Glomerular visceral epithelial cell (primary cell): ENCODE data around the gene KRT40.

ENCODE experiments used
- DNase-seq: peaks from one replicate; pipeline ENCODE4 v3.0.0-alpha.2; 2016; ENCODE audit errors: extremely low spot score

KRT40 gene

DNA sequence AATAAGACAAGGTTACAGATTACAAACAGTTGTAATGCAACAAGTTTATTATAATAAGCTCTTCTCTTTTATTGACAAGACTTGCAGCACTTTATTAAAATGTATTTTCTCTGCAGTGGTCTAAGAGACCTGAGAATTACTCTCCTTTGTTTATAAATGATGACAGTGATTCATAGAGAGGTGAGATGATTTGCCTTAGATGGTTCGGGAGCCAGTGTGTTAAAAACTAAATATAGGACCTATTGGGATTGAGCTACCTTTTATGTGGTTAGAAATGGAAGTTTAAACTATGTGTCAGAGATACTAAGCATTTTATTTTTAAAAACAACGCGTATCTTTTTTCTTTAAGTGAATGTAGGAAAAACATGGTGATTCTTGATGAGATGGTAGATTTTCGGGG is 12.7 kb upstream of the KRT40 start:
- DNase-seq, result no peak

DNA sequence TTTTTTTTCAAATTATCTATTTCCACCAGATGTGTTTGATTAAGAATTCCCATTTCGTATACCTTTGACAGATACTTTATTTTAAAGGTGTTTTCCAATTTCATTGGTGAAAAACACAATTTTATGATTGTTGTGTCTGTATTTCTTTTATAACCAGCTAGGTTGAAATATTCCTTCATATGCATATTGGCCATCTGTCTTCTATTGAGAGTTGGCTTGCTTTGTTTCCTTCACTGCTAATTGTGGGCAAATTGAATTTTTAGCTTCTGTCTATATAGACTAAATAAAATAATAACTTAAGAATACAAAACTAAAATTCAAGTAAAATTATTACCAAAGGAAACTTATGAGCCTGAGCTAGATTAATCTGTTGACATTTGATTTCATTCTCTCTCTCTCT is 11.0 kb upstream of the KRT40 start:
- DNase-seq, result no peak

DNA sequence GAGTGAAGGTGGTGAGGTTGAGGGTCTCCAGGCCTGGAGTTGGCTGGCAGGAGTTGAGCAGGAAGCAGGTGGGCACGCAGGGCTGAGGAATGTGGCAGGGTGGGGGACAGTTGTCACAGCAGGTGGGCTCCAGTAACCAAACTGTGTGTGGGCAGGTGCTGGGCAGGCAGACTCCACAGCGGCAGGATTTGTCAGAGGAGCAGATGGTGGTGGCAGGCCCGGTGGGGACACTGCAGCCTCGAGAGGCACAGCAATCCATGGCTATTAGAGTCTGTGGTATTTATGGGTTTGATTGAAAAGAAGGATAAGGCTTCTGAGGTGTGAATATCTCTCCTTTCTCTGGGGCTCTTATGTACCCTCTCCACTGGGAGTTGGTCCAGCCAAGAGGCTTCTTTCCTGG is 9.7 kb upstream of the KRT40 start, which contains the start of gene KRTAP3-3:
Gene KRTAP3-3, minus strand, starts transcription at position 326 of the 400 bp plus-strand sequence. Its CDS starts 67 bp downstream, at position 259.
- no peak for DNase-seq

GRCh38 chr17:40993084-40993483 is 9.0 kb upstream of the KRT40 start:
- DNase-seq, result no peak

DNA sequence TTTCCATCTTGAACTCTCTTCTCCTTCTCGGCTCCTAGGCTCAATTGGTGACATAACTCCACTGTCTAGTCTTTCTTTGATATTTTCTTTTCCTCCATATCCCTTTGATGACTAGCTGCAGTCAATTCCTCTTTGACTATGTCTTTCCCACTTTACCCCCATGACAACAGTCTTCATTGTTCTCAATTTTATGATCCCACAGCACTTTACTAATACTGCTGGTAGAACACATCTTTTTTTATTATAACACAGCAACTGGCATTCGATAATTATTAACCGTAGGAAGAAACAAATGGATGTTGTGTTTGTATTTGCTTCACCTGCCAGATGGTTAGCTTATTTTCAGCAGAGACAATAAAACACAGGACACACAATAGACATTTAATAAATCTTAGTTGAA is 8.5 kb upstream of the KRT40 start:
- no peak for DNase-seq

DNA sequence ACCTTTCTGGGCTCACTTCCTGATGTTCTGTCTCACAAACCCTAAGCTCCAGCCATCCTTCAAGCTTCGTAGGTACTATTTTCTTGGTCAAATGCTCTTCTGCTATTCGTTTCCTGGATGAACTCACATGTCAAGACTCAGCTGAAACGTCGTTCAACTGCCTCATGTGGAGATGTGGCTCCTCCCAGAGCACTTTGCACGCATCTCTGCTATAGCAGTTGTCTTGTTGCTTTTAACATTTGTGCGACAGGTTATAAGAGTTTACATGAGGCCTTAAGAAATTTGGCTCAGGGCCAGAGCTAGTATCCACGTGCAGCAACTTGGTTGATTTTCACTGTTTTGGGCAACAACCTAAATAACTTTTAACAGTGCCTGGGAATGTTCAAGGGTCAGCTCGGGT is 2.8 kb upstream of the KRT40 start:
- DNase-seq, result no peak

- no peak for DNase-seq
Measured at GRCh38 chr17:40981115-40981514, 3.0 kb downstream of the KRT40 start.

GRCh38 chr17:40980596-40980995 is 3.5 kb downstream of the KRT40 start:
- no peak for DNase-seq

DNA sequence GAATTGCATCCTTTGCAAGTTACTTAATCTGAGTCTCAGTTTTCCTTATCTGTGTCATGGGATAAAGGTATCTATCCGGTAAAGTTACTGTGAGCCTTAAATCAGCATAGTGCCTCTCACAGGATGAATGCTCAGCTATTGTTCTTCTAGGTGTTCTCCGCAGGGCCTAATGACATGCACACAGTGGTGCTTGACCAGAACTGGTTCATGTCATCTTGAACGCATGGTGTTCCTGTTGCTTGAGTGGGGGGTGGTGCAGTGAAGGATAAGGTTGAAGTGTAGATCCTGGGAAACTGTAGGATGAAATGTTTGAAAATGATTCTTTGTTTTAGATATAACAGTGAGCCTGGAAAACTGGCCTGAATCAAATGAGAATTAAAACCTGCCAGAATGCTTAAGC is 4.0 kb downstream of the KRT40 start:
- no peak for DNase-seq

GRCh38 chr17:40978575-40979151 is 5.5 kb downstream of the KRT40 start:
- no peak for DNase-seq

- DNase-seq, result no peak
Measured at GRCh38 chr17:40975516-40975915, 8.6 kb downstream of the KRT40 start.

DNA sequence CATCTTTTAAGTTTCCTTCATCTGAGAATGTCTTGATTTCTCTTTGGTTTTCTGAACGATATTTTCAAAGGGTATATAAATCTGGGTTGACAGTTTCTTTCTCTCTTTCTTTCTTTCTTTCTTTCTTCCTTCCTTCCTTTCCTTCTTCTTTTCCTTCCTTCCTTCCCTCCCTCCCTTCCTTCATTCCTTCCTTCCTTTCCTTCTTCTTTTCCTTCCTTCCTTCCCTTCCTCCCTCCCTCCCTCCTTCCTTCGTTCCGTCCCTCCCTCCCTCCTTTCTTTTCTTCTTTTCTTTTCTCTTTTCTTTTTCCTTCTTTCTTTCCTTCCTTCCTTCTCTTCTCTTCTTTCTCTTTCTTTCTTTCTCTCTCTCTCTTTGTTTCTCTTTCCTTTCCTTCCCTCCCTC is 9.8 kb downstream of the KRT40 start:
- no peak for DNase-seq

DNA sequence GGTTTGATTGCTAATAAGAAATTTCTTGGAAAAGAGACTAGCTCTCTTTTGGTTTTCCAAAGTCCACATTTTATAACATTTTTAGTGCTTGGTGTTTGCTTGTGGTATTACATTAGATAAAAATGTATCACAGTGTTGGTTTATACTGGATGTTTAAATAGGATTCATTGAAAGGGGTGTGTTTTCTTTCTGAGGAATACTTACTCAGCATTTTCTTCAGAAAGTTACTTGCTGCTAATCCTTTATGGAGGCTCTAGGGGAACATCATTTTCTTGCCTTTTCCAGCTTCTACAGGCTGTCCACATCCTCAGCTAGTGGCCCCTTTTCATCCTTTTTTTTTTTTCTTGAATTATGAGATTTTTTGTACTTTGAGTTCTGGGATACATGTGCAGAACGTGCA is 16.5 kb downstream of the KRT40 start:
- DNase-seq, result no peak

- no peak for DNase-seq
Measured at GRCh38 chr17:40966848-40967247, 17.3 kb downstream of the KRT40 start, which contains the start of gene KRT39. TSS of gene KRT39 (minus strand) at chr17:40966948. CDS start at chr17:40966856, 92 bp downstream.

- DNase-seq, result no peak
Measured at GRCh38 chr17:40963838-40964237, 20.3 kb downstream of the KRT40 start.

- no peak for DNase-seq
Measured at GRCh38 chr17:40962059-40962561, 22.0 kb downstream of the KRT40 start.

GRCh38 chr17:40961591-40961990 is 22.5 kb downstream of the KRT40 start:
- DNase-seq, result no peak

GRCh38 chr17:40960144-40960543 is 24.0 kb downstream of the KRT40 start:
- no peak for DNase-seq

DNA sequence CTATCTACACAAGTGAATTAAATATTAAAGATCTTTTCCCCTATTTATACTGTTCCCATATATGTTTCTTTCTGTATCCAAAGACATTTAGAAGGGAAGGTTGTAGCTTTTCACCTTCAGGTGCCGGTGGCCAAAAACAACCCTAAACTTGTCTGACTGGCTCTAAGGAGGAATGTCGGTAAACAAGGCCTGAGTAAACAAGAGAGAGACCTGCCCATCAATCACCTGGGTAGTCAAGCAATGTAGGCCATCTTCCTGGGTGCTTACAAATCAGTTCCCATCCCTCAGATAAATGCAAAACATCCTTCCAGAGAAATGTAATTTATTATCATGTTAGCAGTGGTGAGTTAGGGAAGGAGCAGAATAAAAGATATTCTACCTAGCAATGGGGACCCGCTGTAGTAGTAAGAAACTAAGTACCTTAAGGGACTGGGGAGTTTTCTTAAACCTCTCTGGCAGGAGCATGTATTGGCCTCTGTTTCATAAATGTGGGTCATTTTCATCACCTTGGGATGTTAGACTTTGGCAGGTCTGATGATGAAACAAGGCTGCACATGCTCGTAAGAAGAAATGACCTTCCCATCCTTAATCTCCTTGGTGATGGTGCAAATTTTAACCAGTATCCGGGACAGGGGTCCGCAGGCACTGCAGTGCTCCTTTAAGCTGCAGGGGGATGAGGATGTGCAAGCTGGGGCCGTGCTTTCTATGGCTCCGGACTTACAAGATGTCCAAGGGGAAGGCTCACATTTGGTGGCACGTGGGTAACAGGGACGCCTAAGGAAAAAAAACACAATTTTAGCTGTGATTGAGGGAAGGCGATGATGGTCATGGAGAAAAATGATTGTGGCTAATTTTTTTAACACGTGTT is 25.8 kb downstream of the KRT40 start:
- no peak for DNase-seq

DNA sequence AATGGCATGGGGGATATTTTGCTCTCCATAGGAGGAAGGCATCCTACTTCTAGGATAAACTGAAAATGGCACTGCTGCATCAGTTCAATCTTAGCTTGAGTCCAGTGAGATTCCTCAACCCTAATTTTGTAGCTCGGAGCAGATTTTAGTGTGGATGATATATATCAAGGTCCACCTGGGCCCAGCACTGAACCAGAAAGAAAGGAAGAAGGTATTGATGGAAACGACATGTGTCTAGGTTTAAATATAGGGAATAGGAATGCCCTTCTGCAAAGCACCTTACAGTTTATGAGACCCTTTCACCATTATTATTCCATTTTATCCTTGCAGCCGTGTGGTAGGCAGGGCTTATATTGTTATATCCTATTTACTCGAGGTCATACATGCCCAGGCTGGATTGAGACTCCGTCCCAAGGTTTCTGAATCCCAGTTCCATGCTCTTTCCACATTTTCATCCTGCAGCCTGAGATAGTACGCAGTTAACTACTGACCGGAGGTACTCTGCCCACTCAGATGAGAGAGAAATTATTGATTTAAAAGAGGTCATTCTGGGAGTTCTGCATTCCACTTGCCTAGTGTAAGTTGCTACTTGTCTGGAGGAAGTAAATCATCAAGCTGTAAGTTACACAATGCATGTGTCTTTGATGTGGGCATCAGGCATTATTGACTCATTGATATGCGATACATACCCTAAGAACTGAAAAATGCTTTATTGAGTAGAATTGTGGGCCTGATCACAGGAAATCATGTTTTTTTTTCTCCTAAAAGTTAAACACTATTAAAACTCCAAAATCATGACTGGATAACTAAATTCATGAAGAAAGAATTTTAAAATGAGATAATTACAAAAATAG is 27.5 kb downstream of the KRT40 start:
- peak; percentile 80 for DNase-seq

- DNase-seq, result no peak
Measured at GRCh38 chr17:40953881-40954280, 30.2 kb downstream of the KRT40 start.

DNA sequence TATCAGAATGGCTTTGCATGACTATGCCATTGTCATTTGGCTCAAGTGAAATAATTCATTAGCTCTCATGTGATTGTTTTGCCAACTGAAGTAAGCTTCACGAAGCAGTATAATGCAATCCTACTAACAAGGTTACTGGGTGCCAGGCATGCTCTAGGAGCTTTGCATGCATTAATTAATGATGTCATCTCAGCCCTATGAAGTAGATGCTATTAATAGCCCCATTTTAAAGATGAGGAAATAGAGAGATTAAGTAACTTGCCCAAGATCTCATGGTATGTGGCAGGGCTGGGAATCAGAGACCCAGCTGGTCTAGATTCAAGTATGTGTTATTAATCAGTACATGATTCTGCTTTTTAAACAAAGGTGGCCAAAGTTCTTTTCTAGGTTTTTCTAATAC is 31.5 kb downstream of the KRT40 start:
- peak; percentile 51 for DNase-seq
